ENCODE measurements around the gene NISCH. TPM values are rescaled to one million over a fixed set of nuclear protein-coding genes. Genes with fewer than 3 reads are reported as not detected.

The NISCH gene
- total RNA-seq, 1 experiment from 2014 or later = 48.6 TPM

DNA sequence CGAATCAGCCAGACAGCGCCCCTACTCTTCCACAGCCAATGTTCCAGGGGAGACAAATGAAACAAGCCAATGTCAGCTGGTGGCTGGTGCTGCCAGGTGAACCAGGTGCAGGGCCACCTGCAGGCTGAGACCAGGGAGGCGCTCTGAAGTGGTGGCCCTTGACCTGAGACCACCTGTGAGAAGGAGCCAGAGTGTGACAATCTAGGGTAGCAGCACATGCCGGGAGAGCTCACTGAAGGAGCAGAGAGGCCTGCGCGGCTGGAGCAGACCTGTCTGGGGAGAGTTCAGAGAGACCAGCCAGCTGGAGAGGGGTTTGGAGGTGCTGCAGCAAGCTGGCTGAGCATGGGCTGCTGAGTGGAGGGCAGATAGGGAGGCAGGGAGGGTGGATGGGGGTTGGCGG lies 39.0 kb downstream of the NISCH start:
- H3K27ac ChIP-seq (ENCODE audit: low read depth, low read length, poor library complexity, severe bottlenecking) = no peak overlapping the region
- no peaks in the 10 kb centered on the region for H3K36me3 ChIP-seq (ENCODE audit: insufficient read depth, low read length, poor library complexity, severe bottlenecking)
- H3K9me3 ChIP-seq (ENCODE audit: low read depth, low read length, poor library complexity, severe bottlenecking) = no peaks in the 10 kb centered on the region
- H3K4me3 ChIP-seq (ENCODE audit: low read depth, low read length, poor library complexity, severe bottlenecking) = no peak overlapping the region
- H3K27me3 ChIP-seq (replicated peaks; ENCODE audit: insufficient read depth, low read depth, low read length, poor library complexity) = no peaks in the 10 kb centered on the region
- DNase-seq (ENCODE audit: low spot score) = no peak
- TF ChIP-seq, protein P1, sequence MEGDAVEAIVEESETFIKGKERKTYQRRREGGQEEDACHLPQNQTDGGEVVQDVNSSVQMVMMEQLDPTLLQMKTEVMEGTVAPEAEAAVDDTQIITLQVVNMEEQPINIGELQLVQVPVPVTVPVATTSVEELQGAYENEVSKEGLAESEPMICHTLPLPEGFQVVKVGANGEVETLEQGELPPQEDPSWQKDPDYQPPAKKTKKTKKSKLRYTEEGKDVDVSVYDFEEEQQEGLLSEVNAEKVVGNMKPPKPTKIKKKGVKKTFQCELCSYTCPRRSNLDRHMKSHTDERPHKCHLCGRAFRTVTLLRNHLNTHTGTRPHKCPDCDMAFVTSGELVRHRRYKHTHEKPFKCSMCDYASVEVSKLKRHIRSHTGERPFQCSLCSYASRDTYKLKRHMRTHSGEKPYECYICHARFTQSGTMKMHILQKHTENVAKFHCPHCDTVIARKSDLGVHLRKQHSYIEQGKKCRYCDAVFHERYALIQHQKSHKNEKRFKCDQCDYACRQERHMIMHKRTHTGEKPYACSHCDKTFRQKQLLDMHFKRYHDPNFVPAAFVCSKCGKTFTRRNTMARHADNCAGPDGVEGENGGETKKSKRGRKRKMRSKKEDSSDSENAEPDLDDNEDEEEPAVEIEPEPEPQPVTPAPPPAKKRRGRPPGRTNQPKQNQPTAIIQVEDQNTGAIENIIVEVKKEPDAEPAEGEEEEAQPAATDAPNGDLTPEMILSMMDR (conservative IDR thresholded peaks at IDR 0.05; ENCODE audit: low read depth, low read length) = no peak
- no peak for TF ChIP-seq EZH2 (IDR thresholded peaks at IDR 0.05; ENCODE audit: borderline replicate concordance, low read depth, low read length, poor library complexity, severe bottlenecking)
- intact Hi-C loops (cut with micrococcal nuclease; ENCODE audit: unreplicated experiment) = no loop called here
- ChIA-PET CTCF (no interaction called here), POLR2A (ENCODE audit: low non-redundant PET) (no interaction called here)
- H3K4me1 ChIP-seq (ENCODE audit: insufficient read depth, low read length, poor library complexity, severe bottlenecking) = no peaks in the 10 kb centered on the region
- BruUV-seq (replicated peaks) = no TSS peak

DNA sequence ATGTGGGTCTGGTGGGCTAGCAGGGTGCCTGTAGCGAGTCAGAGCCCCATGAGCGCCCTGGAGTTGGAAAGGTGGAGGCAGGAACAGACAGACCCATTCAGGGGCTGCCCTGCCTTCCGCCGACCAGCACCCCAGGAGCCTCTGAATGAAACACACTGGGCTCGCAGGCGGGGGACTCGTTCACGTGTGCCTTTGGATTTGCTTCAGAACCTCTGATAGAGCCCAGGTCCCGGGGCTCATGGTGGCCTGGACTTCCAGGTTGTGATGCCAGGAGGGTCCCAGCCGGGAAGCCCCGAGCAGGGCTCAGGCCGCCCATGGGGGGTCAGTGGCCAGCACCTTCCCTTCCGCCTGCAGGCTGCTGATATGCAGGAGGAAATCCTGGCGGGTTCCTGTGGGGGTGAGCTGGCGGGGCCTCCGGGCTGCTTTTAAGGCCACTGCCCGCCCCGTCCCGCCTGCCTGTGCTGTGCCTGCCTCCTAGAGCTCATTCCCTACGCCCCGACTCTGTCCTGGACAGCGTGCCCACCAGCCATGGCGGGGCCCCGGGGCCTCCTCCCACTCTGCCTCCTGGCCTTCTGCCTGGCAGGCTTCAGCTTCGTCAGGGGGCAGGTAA lies 39.6 kb downstream of the NISCH start, which contains the start of gene STAB1:
TSS of gene STAB1 (plus strand) at position 453 of the 610 bp plus-strand sequence. CDS start at position 529, 76 bp downstream.
- no peaks in the 10 kb centered on the region for H3K4me1 ChIP-seq (ENCODE audit: insufficient read depth, low read length, poor library complexity, severe bottlenecking)
- intact Hi-C loops (cut with micrococcal nuclease; ENCODE audit: unreplicated experiment) = no loop called here
- no peak for DNase-seq (ENCODE audit: low spot score)
- TF ChIP-seq, protein P1 (conservative IDR thresholded peaks at IDR 0.05; ENCODE audit: low read depth, low read length) = no peak
- TF ChIP-seq EZH2 (IDR thresholded peaks at IDR 0.05; ENCODE audit: borderline replicate concordance, low read depth, low read length, poor library complexity, severe bottlenecking) = no peak
- no peaks in the 10 kb centered on the region for H3K9me3 ChIP-seq (ENCODE audit: low read depth, low read length, poor library complexity, severe bottlenecking)
- H3K36me3 ChIP-seq (ENCODE audit: insufficient read depth, low read length, poor library complexity, severe bottlenecking) = no peaks in the 10 kb centered on the region
- POLR2A ChIA-PET (ENCODE audit: low non-redundant PET) = no interaction called here
- CTCF ChIA-PET = no interaction called here
- H3K27me3 ChIP-seq (replicated peaks; ENCODE audit: insufficient read depth, low read depth, low read length, poor library complexity) = no peaks in the 10 kb centered on the region
- H3K27ac ChIP-seq (ENCODE audit: low read depth, low read length, poor library complexity, severe bottlenecking) = no peak within 1 kb of the TSS
- BruUV-seq (replicated peaks) = no TSS peak
- H3K4me3 ChIP-seq (ENCODE audit: low read depth, low read length, poor library complexity, severe bottlenecking) = no peak within 1 kb of the TSS

DNA sequence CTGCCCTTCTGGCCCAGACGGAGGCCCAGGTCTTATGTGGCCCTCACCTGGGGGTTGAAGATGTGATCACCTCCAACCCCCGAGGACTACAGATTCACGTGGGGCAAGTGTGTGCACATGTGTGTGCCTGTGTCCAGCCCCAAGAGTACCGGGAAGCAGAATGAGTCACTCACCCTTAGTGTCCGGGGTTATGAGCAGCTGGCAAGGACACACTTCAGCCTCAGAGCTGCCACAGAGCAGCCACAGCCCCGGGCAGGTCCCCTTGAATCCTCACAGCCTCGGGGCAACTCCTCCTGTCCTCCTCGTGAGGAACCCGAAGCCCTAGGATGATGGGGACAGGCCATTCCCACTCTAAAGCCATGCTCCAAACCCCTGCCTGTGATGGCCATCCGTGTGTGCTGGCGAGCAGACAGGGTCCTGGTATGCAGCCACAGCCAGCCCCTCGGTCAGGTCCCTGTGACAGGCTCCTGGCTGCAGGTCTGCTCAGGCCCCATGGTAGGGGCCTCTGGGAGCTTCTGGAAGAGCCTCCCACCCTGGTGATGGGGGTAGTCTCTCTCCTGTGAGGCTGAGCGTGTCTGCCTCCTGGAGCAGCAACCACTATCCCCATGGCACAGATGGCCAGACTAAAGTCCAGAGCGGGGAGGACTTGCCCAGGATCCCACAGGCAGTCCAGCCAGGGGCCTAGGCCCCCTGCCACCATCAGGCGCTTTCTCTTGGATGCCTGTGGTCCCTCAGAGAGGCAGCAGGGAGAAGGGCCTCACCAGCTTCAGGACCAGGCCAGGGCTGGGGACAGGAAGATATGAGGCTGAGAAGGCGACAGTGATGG lies 40.6 kb downstream of the NISCH start:
- Histone ChIP-seq H3K27me3 (replicated peaks; ENCODE audit: insufficient read depth, low read depth, low read length, poor library complexity) (no peaks in the 10 kb centered on the region), H3K4me1 (ENCODE audit: insufficient read depth, low read length, poor library complexity, severe bottlenecking) (no peaks in the 10 kb centered on the region), H3K27ac (ENCODE audit: low read depth, low read length, poor library complexity, severe bottlenecking) (no peak overlapping the region), H3K36me3 (ENCODE audit: insufficient read depth, low read length, poor library complexity, severe bottlenecking) (no peaks in the 10 kb centered on the region), H3K4me3 (ENCODE audit: low read depth, low read length, poor library complexity, severe bottlenecking) (no peak overlapping the region), H3K9me3 (ENCODE audit: low read depth, low read length, poor library complexity, severe bottlenecking) (no peaks in the 10 kb centered on the region)
- ChIA-PET POLR2A (ENCODE audit: low non-redundant PET) (no interaction called here), CTCF (no interaction called here)
- intact Hi-C loops (cut with micrococcal nuclease; ENCODE audit: unreplicated experiment) = no loop called here
- no peak for DNase-seq (ENCODE audit: low spot score)
- TF ChIP-seq, protein P1 (conservative IDR thresholded peaks at IDR 0.05; ENCODE audit: low read depth, low read length) = no peak
- no peak for TF ChIP-seq EZH2 (IDR thresholded peaks at IDR 0.05; ENCODE audit: borderline replicate concordance, low read depth, low read length, poor library complexity, severe bottlenecking)
- BruUV-seq (replicated peaks) = no TSS peak
